Activated naive CD4-positive, alpha-beta T cell treated with anti-CD3 and anti-CD28 coated beads, Interleukin-2, amount 50 U/mL, for 72 hours (primary cell): ENCODE results near the gene ADAM8. TPM values are rescaled to one million over a fixed set of nuclear protein-coding genes. Genes with fewer than 3 reads are reported as not detected.

Experiments used
- ATAC-seq, 2 donors: fragments of 150-1000 bp; cut with Tn5 transposase; 2 replicates each; pipeline ENCODE4 v1.10.0; 2021; ENCODE audit warnings: mild to moderate bottlenecking in 2 of 2, moderate library complexity in 2 of 2
- DNase-seq, 2 donors: peaks; one replicate each; pipeline ENCODE4 v3.0.0; 2021 to 2022; ENCODE audit warnings: low spot score in 2 of 2
- H3K27ac Mint-ChIP-seq, 2 donors: one replicate each; pipeline ENCODE4 v1.8.0; 2022; ENCODE audit warnings: mild to moderate bottlenecking in 2 of 2, mixed read lengths in 2 of 2
- H3K36me3 Mint-ChIP-seq, 2 donors: one replicate each; pipeline ENCODE4 v1.8.0; 2022; ENCODE audit warnings: mixed read lengths in 2 of 2
- H3K9me3 Mint-ChIP-seq, 2 donors: one replicate each; pipeline ENCODE4 v1.8.0; 2022; ENCODE audit warnings: mixed read lengths in 2 of 2
- total RNA-seq, 2 donors: library from RNA; stranded (reverse); gene quantifications; one replicate each; pipeline ENCODE4 v1.2.3, GENCODE V29; 2022

ADAM8 gene
- total RNA-seq, 2 donors from 2014 or later = 101 to 201 TPM

- no peaks in the 10 kb centered on the region for H3K9me3 Mint-ChIP-seq
- H3K36me3 Mint-ChIP-seq = peaks cover 0 to 19% of the 10 kb centered on the region in 2 donors
- DNase-seq = no peak
- no peak for ATAC-seq
- peak overlapping the region in 1 of 2 donors; percentile 7 for H3K27ac Mint-ChIP-seq
Measured at GRCh38 chr10:133294189-133294588, 17.5 kb upstream of the ADAM8 start.

- peak in 1 of 2 donors; percentile 25 for ATAC-seq
- Mint-ChIP-seq H3K36me3 (peaks cover 3 to 20% of the 10 kb centered on the region in 2 donors), H3K9me3 (no peaks in the 10 kb centered on the region), H3K27ac (peak overlapping the region; percentile 7 to 72)
- DNase-seq = no peak
Measured at GRCh38 chr10:133293810-133294119, 17.1 kb upstream of the ADAM8 start.

DNA sequence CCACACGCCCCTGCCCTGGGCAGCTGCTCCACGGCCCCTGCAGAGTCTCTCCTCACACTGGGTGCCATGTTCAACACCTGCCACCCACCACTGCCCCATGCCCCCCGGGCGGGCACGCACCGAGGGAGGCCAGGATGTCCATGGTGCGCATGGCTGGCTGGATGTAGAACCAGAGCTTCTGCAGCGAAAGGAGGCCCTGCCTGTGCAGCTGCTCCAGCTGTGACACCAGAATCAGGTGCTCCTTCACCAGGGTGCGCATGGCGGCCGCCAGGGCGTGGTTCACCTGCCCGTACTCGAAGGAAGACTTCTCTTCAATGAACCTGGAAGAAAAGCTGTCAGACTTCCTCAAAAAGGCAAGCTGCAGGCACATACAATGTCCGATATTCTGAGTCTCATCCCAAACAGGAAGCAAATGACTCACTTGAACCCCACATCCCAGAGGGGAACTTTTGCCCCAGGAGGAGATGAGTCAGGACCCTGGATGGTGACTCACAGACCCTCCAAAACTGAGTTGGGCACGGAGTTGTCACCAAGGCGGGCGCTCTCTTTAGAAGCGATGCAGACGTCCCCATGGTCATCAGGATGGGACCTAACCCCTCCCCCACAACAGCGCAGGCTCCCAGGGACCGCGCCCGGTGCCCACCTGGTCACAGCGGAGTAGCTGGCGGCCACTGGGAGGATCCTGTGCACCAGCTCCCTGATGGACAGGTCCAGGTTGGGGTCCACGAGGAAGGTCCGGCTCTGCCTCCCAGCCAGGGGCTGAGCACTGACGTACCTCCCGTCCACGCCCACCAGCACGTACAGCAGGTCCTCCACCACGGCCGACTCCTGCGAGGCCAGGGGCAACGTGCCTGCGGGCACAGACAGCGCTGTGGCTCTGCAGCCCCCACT lies 16.5 kb upstream of the ADAM8 start:
- Mint-ChIP-seq H3K36me3 (peaks cover 5 to 19% of the 10 kb centered on the region in 2 donors), H3K27ac (peak overlapping the region; percentile 7 to 72), H3K9me3 (no peaks in the 10 kb centered on the region)
- ATAC-seq = peak; percentile 40 to 96
- no peak for DNase-seq

DNA sequence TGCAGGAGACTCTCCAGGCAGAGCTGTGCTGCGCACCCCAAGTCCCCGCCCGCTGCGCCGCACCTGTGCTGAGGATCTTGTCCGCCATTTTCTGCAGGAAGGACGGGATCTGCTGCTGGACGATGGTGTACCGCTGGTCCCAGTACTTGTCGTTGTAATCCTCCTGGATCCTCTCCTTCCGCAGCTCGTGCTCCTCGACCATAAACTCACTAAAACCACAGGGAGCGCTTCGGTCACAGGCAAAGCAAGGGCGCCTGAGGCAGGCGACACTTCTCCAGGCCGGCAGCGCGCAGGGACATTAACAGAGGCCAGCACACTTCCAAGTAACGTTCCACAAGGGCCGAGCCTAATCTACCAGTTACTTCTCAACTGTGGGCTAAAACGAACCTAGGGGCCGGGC lies 13.1 kb upstream of the ADAM8 start:
- Mint-ChIP-seq H3K9me3 (no peaks in the 10 kb centered on the region), H3K36me3 (peaks cover 7 to 33% of the 10 kb centered on the region in 2 donors), H3K27ac (no peak overlapping the region)
- ATAC-seq (no peak), DNase-seq (no peak)

GRCh38 chr10:133287832-133288500 lies 11.3 kb upstream of the ADAM8 start:
- peaks cover 10 to 40% of the 10 kb centered on the region in 2 donors for H3K36me3 Mint-ChIP-seq
- DNase-seq (no peak), ATAC-seq (no peak)
- no peak overlapping the region for H3K27ac Mint-ChIP-seq
- no peaks in the 10 kb centered on the region for H3K9me3 Mint-ChIP-seq

GRCh38 chr10:133286366-133286765 lies 9.7 kb upstream of the ADAM8 start:
- Mint-ChIP-seq H3K27ac (peak overlapping the region in 1 of 2 donors; percentile 31), H3K9me3 (no peaks in the 10 kb centered on the region), H3K36me3 (peaks cover 10 to 35% of the 10 kb centered on the region in 2 donors)
- DNase-seq (no peak), ATAC-seq (no peak)

- no peak overlapping the region for H3K27ac Mint-ChIP-seq
- no peak for DNase-seq
- no peaks in the 10 kb centered on the region for H3K9me3 Mint-ChIP-seq
- no peak for ATAC-seq
- peaks cover 10 to 35% of the 10 kb centered on the region in 2 donors for H3K36me3 Mint-ChIP-seq
Measured at GRCh38 chr10:133285217-133285616, 8.5 kb upstream of the ADAM8 start.

GRCh38 chr10:133283931-133284330 lies 7.3 kb upstream of the ADAM8 start:
- H3K27ac Mint-ChIP-seq = no peak overlapping the region
- DNase-seq (no peak), ATAC-seq (no peak)
- H3K36me3 Mint-ChIP-seq = peaks cover 9 to 33% of the 10 kb centered on the region in 2 donors
- H3K9me3 Mint-ChIP-seq = no peaks in the 10 kb centered on the region

GRCh38 chr10:133282846-133283390 lies 6.2 kb upstream of the ADAM8 start:
- ATAC-seq = no peak
- Mint-ChIP-seq H3K9me3 (no peaks in the 10 kb centered on the region), H3K36me3 (peaks cover 5 to 29% of the 10 kb centered on the region in 2 donors), H3K27ac (no peak overlapping the region)
- DNase-seq = no peak

- DNase-seq = no peak
Measured at GRCh38 chr10:133281628-133282372, 5.1 kb upstream of the ADAM8 start.

GRCh38 chr10:133281084-133281483 lies 4.4 kb upstream of the ADAM8 start:
- ATAC-seq = no peak
- H3K27ac Mint-ChIP-seq = no peak overlapping the region
- no peaks in the 10 kb centered on the region for H3K9me3 Mint-ChIP-seq
- DNase-seq = no peak
- peaks cover 5 to 19% of the 10 kb centered on the region in 2 donors for H3K36me3 Mint-ChIP-seq

More at GRCh38 chr10:133281628-133282372, 5.1 kb upstream of the ADAM8 start:
- no peak for ATAC-seq
- no peak overlapping the region for H3K27ac Mint-ChIP-seq
- no peaks in the 10 kb centered on the region for H3K9me3 Mint-ChIP-seq
- peaks cover 5 to 26% of the 10 kb centered on the region in 2 donors for H3K36me3 Mint-ChIP-seq

GRCh38 chr10:133280391-133281059 lies 3.9 kb upstream of the ADAM8 start:
- Mint-ChIP-seq H3K36me3 (peaks cover 11 to 20% of the 10 kb centered on the region in 2 donors), H3K9me3 (no peaks in the 10 kb centered on the region), H3K27ac (no peak overlapping the region)
- no peak for DNase-seq
- no peak for ATAC-seq

DNA sequence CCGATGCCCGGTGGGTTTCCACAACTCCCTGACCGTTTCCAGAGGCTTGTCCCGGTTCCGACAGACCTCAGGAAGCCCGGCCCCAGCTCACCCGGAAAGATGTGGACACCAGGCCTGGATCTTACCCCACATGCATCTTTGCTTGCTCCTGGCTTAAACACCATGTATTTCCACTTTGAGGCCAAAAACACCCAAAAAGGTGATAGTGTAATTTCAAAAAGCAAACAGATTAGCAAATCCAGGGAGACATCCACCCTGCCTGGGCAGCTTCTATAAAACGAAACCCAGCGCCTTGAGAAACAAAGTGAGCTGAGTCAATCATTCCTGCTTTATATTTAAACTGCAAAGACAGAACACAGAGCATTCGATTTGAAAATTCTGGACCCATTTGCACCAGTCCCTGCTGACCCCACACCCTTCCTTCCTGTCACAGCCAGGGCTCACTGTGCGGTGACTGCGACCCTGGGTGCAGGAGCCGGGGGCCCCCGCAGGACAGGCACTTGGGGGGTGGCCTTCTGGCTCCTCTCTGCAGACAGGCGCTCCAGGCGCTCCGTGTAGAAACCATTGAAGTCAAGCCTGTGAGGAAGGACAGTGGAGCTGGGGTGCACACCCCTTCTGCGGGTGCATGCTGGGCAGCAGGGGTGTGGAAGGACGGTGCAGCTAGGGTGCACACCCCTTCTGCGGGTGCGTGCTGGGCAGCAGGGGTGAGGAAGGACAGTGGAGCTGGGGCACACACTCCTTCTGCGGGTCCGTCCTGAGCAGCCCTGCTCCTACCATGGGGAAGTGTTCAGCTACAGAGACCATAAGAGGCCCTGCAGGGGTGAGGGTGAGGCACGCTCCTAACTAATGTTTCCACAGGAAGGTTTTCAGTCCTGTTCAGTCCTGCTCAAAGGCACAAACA lies 2.9 kb upstream of the ADAM8 start:
- Mint-ChIP-seq H3K27ac (no peak overlapping the region), H3K36me3 (peaks cover 7 to 12% of the 10 kb centered on the region in 2 donors), H3K9me3 (no peaks in the 10 kb centered on the region)
- DNase-seq (no peak), ATAC-seq (no peak)

DNA sequence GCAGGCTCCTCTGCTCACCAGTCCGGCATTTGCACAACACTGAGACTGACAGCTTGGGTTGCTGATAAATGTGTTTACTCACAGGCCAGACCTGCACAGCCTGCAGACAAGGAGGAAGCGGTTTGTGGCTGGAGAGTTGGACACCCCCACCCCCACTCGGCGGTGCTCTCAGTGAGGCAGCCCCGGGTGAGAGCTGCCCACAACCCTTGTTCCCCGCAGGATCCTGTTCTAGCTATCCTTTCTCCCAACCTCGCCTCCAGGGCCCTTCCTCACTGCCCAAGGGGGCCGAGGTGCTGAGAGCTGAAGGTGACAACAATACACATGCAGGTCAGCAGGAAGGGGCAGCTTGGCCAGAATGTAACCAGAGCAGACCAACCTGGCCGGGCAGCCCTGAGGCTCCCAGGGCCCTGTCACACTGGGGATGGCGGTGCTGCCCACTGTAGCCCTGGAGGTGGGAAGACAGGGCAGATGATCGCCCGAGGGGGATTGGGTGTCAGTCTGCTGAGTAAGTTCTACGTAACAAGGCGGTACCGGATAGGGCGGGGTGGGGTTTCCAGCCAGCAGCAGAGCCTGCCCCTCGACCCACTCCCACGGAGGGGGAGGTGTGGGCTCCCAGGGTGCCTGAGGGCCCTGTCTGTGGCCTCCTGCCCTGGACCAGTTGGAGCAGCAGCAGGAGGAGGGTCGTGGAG lies 2.1 kb upstream of the ADAM8 start:
- ATAC-seq (peak in 1 of 2 donors; percentile 11), DNase-seq (no peak)
- Mint-ChIP-seq H3K36me3 (peaks cover 6 to 7% of the 10 kb centered on the region in 2 donors), H3K9me3 (no peaks in the 10 kb centered on the region), H3K27ac (peak overlapping the region in 1 of 2 donors; percentile 59)
